Stimulated activated naive CD8-positive, alpha-beta T cell treated with anti-CD3 and anti-CD28 coated beads, Interleukin-15, Interleukin-2, amounts not matched to agents 100 U/mL and 50 U/mL, for 24 hours (primary cell): ENCODE measurements around the gene FLII.
"Not testable (repeated sequence)": the region's sequence is repeated elsewhere in the genome, so short reads cannot be mapped to it uniquely, and the experiment has no call there.

Source experiments
- ATAC-seq: fragments of 150-1000 bp; cut with Tn5 transposase; one replicate; pipeline ENCODE4 v1.10.0; 2021
- DNase-seq: peaks from one replicate; pipeline ENCODE4 v3.0.0; 2021

Gene FLII

DNA sequence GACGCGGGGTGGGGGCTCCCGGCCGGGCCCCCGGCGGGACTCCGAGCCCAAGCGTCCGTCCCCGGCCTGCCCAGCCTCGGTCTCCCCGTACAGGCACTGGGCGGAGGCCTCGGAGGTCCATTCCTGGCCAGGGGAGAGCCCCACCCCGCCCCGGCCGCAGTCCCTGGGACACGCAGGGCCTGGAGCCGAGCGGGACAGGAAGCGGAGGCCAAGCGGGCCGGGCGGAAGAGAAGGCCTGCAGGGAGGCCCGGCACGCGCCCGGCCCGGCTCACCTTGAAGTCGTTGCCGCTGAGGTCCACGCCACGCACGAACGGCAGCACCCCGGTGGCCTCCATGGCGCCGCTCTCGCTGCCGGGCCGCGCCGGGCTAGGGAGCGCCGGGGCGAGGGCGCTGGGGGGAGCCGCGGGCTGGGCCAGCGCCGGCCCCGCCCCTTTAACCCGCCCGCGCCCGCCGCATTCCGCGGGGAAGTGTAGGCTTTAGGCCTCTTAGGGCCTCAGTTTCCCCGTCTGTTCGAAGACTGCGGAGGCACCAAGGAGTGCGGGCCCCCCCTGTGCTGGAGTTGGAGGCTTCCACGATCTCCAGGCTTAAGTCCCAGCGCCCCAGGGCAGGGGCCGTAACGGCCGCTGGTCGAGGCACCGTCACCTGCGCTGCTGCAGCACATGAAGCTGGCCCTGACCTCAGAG lies at the start of gene FLII:
FLII (minus strand) TSS at position 383 of the 683 bp plus-strand sequence; CDS start at position 335, 48 bp downstream.
- ATAC-seq (peak; percentile 41), DNase-seq (peak; percentile 70)

DNA sequence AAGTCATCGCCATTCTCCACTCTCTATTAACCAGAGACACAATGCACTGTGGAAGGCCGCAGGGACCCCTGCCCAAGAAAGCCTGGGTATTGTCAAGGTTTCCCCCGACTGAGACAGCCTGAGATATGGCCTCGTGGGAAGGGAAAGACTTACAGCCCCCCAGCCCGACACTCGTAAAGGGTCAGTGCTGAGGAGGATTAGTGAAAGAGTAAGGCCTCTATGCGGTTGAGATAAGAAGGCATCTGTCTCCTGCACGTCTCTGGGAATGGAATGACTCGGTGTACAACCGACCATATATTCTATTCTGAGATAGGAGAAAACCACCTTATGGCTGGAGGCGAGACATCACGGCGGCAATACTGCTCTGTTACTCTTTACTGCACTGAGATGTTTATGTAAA lies 44.7 kb upstream of the FLII start:
- not testable (repeated sequence) for DNase-seq, ATAC-seq

DNA sequence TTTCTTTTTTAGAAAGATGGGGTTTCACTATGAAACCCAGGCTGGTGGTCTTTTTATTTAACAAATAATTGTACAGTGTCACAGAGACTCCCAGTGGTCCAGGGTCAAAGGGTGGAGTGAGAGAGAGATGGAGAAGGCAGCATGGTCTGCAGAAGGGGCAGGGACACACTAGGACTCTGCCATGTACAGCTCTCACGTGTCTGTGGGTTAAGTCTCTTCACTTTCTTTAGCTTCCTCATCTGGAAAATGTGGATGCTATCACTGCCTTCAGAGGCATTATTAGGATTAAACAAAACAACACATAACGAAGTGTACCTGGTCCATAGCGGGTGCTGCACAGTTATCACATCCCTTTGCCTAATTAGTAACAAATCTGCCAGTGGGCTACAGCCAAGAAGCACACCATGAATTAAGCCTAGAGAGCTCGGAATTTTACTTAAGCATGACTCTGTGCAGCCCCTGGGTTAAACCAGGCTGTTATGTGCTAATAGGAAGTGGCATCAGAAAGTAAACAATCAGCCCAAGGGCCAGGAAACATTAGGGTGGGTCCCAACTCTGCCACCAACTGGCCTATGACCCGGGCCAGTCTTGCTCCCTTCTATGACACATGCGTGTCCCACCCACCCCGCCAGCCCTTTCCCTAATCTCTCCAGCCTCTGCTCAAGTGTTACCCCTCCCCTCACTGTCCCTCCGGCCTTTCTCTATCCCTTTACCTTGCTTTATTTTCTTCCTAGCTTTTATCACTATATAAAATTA lies 42.4 kb upstream of the FLII start:
- no peak for DNase-seq

DNA sequence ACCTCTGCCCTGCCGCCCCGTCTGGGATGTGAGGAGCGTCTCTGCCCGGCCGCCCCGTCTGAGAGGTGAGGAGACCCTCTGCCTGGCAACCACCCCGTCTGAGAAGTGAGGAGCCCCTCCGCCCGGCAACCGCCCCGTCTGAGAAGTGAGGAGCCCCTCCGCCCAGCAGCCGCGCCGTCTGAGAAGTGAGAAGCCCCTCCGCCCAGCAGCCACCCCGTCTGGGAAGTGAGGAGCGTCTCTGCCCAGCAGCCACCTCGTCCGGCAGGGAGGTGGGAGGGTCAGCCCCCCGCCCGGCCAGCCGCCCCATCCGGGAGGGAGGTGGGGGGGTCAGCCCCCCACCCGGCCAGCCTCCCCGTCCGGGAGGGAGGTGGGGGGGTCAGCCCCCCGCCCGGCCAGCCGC lies 39.5 kb upstream of the FLII start:
- not testable (repeated sequence) for DNase-seq, ATAC-seq

More for the DNA sequence above, 42.4 kb upstream of the FLII start:
- ATAC-seq = no peak

DNA sequence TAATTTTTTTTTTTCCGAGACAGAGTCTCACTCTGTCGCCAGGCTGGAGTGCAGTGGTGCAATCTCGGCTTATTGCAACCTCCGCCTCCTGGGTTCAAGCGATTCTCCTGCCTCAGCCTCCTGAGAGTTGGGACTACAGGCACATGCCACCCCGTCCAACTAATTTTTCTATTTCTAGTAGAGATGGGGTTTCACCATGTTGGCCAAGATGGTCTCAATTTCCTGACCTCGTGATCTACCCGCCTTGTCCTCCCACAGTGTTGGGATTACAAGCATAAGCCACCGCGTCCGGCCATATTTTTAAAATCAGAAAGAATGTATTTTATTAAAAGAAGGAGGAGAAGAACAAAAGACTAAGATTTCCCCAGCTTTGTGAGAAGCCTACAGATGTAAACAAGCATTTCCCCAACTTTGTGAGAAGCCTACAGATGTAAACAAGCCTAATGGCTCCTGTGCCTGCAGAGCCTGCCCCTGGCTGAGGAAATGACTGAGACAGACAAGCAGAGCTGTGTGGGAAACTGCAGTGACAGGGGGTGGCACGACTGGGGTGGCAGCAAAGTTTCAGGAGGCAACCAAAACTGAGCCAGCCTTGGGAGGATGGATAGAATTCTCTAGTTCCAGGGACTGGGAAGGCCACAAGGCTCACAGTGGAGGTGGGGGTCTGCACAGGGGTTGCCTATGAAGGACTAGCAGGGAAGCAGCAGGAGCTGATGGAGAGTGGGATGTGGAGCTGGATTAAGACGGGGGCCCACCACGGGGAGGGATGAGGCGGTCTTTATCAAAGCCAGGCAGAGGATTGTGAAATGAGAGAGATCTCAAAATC lies 33.4 kb upstream of the FLII start:
- DNase-seq (no peak), ATAC-seq (no peak)

DNA sequence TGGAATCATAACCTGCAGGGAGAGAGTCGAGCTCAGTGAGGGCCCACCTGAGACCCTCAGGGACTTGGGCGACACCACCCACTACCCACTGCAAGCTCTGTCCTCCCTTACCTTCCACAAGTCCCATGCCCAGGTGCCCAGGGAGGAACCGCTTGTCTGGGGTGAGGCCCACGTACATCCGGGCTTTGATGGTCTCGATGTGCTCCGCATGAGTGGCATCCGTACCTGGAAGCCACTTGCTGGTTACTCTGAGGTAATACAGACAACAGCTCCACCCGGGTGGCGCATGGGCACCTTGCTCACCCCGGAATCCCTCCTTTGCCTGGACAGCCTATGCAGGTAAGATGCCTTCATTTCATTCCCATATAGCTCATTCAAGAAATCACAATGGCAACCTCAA lies 26.8 kb upstream of the FLII start:
- DNase-seq (no peak), ATAC-seq (no peak)

DNA sequence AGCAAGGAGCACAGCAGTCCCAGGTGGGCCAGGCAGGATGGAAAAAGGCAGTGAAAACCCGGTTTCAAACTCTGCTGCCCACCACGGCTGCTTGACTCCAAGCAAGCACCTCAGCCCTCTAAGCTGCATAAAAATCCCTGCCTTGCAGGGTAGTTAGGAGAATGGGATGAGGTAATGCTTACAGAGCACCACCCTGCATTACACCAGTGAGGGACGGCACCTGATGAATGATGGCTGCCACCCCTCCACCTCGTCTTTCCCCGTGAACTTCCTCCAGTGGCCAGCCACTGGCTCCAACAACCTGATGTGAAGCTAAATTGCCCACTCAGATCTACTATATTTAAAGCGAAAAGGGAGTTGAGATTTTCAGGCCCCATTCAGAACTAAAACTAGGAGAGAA lies 23.2 kb upstream of the FLII start:
- no peak for DNase-seq
- ATAC-seq = no peak

DNA sequence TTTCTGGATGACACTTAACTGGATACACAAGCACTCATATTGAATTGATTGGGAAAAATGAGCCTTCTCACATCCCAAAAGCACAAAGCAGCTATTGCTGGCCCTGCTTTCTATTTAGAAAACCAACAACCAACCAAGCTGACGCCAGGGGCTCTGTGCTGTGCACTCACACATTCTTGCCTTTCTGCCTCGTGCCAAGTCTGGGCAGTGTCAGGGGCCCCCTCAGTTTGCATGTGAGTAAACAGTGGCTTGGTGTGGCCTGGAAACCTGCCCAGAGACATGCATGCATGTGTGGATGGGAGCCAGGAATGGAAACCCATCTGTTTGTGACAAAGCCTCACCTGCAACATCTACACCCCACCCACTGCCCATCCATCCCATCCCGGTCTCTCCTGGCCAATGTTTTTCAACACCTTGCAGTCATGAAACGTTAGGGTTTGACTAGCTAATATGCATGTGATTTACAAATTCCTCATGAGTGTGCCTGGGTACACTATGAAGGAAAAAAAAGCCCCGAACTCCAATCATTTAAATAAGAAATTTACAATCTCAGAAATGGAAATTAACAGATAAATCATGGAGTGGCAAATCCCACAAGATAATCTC lies 22.3 kb upstream of the FLII start:
- ATAC-seq (no peak), DNase-seq (no peak)

DNA sequence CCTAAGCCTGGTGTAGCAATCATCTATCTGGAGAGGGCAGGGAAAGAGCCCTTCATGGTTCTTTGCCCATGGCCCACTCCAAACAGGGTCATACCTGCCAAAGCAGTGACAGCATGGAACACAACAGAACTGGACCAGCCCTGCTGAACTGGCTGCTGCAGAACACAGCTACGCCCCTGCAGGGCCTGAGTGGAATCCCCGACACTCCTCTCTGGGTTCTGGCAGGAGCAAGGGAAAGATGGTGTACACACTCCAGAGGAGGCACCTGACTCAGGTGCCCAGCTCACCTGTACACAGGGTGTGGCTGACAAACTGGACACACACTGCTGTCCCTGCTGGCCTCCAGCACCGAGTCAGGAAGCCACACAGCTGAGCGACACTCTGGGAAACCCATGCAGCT lies 21.7 kb upstream of the FLII start:
- DNase-seq (no peak), ATAC-seq (no peak)

DNA sequence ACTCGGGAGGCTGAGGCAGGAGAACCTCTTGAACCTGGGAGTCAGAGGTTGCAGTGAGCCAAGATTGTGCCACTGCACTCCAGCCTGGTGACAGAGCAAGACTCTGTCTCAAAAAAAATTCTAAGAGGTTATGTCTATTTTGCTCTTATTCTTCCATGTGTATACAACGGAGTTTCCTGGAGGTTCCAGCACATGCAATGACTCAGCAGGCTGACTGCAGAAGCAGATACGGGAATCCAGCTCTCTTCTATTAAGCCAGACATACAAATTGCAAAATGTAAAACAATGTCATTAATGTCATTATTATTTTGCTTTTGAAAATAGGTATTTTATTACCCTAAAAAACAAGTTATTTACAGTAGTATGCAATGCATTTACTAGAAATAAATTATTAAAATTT lies 20.3 kb upstream of the FLII start:
- ATAC-seq = no peak
- DNase-seq = no peak

DNA sequence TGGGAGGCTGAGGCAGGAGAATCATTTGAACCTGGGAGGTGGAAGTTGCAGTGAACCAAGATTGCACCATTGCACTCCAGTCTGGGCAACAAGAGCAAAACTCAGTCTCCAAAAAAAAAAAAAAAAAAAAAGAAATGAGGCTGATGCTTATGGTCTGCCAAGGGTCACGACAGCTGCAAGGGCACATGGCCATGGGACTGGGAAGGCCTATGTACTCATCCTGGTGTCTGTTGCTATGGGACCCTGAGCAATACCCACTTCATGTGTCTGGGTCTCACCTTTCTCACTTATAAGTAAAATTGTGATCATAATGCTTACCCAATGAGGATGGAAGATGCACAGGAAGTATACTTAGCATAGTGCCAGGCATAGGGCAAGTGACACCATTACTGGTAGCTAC lies 18.5 kb upstream of the FLII start:
- ATAC-seq = no peak
- no peak for DNase-seq

DNA sequence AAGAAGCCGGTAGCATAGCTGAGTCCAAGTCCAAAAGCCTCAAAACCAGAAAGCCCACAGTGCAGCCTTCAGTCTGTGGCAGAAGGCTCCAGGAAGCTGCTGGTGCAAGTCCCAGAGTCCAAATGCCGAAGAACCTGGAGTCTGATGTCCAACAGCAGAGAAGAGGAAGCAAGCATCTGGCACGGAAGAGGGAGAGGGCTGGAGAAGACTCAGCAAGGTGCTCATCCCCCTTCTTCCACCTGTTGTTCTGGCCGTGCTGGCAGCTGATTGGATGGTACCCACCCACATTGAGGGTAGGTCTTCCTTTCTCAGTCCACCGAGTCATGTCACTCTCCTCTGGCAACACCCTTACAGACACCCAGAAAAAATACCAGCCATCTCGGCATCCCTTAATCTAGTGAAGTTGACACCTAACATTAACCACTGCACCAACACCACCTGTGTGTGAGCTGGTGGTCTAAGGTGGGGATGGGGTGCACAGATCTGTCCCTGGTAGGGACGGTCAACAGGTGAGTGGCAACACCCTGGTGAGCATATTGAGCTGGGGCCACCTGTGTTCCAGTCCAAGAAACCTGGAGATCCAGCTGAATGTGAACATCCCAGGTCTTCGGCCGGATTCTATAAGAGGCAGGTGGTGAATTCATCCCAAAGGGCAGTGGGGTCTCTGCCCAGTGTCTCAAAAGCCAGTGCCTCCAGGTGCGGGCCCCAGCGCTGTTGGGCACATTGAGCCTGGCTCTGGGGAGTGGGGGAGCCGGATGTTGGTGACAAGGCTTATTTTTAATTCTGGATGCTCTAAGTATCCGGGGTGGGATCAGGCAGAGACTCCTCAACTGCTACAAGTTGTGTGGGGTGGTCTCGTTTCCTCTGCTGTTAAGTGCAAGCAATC lies 11.8 kb upstream of the FLII start:
- ATAC-seq (no peak), DNase-seq (no peak)

DNA sequence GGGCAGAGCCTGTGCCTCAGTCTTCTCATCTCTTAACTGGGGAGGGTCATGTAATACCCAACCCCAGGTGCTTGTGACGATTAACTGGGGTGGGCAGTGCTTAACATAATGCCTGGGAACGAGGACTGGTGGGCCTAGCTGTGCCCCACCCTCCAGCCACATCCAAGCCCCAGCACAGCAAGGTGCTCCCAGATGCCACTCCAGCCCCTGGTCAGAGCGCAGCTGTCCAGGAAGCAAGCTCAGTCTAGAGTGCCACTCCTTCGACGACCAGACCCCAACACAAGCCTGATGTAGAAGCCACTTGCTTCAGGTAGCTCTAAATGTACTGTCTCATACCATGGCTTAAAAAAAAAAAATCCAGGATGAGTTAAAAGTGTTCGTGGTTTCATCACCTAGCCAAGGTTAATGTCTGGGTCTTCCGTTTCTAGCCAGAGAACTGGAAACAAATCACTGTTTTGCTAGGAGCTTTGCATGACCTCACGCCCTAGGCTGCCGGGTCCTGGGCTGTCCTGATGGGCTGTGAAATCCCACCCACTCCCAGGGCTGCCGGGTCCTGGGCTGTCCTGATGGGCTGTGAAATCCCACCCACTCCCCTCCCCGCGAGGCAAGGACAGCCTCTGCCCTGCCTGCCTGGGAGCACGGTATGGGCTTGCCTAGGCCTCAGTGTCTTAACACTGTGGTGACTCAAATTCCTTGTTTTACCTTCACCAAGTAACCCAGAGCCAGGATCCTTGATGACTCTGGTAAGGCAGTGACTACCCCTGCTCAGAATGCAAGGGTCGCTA lies 9.6 kb upstream of the FLII start:
- no peak for ATAC-seq
- no peak for DNase-seq

DNA sequence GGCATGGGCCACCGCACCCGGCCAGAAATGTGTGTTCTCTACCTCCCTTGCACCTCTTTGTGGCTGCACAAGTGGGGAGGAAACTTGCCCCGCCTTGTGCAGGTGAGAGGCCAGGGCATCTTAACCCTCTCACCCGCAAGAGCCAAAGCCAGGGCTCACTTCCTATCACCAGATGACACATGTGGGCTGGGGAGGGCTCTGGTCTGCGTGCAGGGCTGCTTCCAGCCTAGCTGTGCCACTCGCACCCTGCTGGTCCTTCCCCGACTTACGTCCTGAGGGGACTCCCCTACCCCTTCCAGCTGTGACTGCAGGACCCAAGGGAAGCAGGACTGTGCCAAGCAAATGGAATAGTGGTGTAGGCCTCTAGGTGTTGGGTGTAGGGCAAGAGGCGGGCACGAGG lies 8.8 kb upstream of the FLII start:
- DNase-seq = no peak
- no peak for ATAC-seq

DNA sequence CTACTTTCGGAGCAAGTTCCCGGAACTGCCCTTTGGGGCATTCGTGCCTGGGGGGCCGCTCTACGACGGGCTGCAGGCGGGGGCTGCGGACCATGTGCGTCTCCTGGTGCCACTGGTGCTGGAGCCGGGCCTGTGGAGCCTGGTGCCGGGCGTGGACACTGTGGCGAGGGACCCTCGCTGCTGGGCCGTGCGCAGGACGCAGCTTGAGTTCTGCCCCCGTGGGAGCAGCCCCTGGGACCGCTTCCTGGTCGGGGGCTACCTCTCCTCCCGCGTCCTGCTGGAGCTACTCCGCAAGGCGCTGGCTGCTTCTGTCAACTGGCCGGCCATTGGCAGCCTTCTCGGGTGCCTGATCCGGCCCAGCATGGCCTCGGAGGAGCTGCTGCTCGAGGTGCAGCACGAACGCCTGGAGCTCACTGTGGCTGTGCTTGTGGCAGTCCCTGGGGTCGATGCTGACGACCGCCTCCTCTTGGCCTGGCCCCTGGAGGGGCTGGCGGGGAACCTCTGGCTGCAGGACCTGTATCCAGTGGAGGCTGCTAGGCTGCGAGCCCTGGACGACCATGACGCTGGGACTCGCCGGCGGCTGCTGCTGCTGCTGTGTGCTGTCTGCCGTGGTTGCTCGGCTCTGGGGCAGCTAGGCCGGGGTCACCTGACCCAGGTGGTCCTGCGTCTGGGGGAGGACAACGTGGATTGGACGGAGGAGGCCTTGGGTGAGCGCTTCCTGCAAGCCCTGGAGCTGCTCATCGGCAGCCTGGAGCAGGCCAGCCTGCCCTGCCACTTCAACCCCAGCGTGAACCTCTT lies 5.5 kb upstream of the FLII start:
- DNase-seq = no peak
- ATAC-seq = no peak

DNA sequence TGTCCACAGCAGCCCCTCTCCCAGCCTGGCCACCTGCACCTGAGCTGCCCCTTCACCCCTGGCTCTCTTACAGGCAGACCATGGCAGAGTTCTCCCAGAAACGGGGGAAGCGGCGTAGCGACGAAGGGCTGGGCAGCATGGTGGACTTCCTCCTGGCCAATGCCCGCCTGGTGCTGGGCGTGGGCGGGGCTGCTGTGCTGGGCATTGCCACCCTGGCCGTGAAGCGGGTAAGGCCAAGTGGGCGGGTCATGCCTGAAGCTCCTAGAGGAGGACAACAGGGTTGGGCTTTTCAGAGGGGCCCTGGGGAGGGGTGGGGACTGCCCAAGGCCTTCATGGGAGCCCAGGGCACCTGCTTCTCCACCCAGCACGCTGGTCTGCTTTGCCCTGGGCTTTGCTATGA lies 4.1 kb upstream of the FLII start:
- ATAC-seq (no peak), DNase-seq (no peak)

DNA sequence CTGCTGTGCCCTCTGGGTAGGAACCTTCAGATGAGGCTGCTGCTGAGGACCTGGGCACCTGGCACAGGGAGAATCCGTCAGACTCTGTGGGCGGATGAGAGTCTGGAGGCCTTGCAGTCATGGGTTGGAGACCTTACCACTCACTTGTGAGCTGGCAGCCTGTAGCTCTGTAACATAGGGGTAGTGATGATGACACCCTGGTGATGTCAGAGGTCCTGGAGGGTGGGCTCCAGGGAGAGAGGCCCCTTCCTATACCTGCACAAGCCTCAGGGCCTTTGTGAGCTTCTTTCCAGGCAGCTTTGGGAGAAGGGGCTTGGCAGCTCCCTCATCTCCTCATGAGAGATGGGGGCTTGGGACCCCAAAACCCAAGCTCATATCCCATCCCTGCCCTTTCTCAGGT lies 3.6 kb upstream of the FLII start:
- no peak for DNase-seq
- no peak for ATAC-seq

DNA sequence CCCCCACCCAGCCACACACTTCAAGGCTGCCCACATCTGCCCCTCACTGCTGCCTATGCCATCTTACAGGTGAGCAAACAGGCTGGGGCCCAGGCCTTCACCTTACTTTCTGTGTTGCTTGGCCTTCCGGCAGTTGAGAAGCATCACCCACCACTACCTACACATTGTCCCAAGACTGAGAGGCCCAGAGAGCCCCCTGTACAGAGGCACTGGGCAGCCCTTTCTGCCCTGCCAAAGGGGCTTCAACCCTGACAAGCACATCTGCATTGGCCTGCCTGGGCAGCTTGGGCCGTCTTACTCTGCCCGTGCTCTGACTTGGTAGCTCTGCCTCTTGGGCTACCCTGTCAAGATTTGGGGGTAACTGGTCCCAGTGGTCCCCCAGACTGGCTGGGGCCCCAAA lies 3.1 kb upstream of the FLII start:
- no peak for ATAC-seq
- no peak for DNase-seq

DNA sequence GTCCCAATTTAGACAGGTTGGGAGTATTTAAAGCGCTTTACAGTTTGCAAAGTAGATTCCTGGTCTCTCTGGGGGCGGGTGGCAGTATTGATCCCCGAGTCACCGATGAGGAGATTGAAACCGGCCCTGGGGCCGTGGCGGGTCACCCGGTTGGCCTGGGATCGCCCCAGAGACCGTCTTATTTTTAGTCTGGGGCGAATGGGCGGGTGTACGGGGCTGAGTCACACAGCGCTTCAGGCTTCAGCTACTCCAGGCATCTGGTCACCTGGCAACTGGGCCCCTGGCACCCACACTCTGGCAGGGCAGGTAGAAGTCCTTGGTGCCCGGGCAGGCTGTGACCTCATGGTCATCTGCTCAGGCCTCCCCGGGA lies 2.6 kb upstream of the FLII start:
- no peak for ATAC-seq
- peak; percentile 57 for DNase-seq
